Renal pelvis (tissue), 4 donors: Measurements from ENCODE around the gene DPCD. TPM values are rescaled to one million over a fixed set of nuclear protein-coding genes. Genes with fewer than 3 reads are reported as not detected.

Experiments
- DNase-seq: peaks from one replicate; pipeline ENCODE4 v3.0.0-alpha.2; 2013
- polyA plus RNA-seq, 3 donors: library from polyadenylated mRNA; unstranded; fragments of 120-200 nt; gene quantifications; one replicate each; pipeline ENCODE4 v1.2.1, GENCODE V29; 2013; ENCODE audit not compliant: insufficient read length in 3 of 3

DPCD gene
- polyA plus RNA-seq, 3 donors: 44.5 to 47.6 (median 45.6) TPM

- DNase-seq: no peak
Observed at GRCh38 chr10:101565370-101565900, 22.7 kb upstream of the DPCD start.

GRCh38 chr10:101565936-101566332, 22.2 kb upstream of the DPCD start:
- DNase-seq: no peak

- peak; percentile 30 for DNase-seq
Observed at GRCh38 chr10:101566333-101567164, 21.6 kb upstream of the DPCD start.

- no peak for DNase-seq
Observed at GRCh38 chr10:101567165-101568006, 20.7 kb upstream of the DPCD start.

- no peak for DNase-seq
Observed at GRCh38 chr10:101568054-101568745, 19.9 kb upstream of the DPCD start.

- no peak for DNase-seq
Observed at GRCh38 chr10:101569323-101569621, 18.8 kb upstream of the DPCD start.

GRCh38 chr10:101569622-101570427, 18.3 kb upstream of the DPCD start:
- DNase-seq: peak; percentile 57

GRCh38 chr10:101570428-101571270, 17.5 kb upstream of the DPCD start:
- no peak for DNase-seq

GRCh38 chr10:101571271-101571925, 16.7 kb upstream of the DPCD start:
- DNase-seq: no peak

- DNase-seq: no peak
Observed at GRCh38 chr10:101572126-101572525, 16.0 kb upstream of the DPCD start.

GRCh38 chr10:101572785-101573184, 15.3 kb upstream of the DPCD start:
- no peak for DNase-seq

GRCh38 chr10:101573885-101574753, 14.0 kb upstream of the DPCD start:
- DNase-seq: no peak

GRCh38 chr10:101575091-101575490, 13.0 kb upstream of the DPCD start:
- no peak for DNase-seq

GRCh38 chr10:101575580-101576210, 12.4 kb upstream of the DPCD start:
- no peak for DNase-seq

GRCh38 chr10:101576211-101576863, 11.8 kb upstream of the DPCD start:
- DNase-seq: no peak

GRCh38 chr10:101577121-101577871, 10.8 kb upstream of the DPCD start:
- DNase-seq: no peak

- DNase-seq: no peak
Observed at GRCh38 chr10:101578192-101578591, 9.9 kb upstream of the DPCD start.
